Loucy (cell line): ENCODE data around the gene PACRG.

Experiments
- EZH2phosphoT487 ChIP-seq: fragments of 200-600 bp; IDR thresholded peaks from 2 replicates; pipeline ENCODE4 v1.6.1; 2018; ENCODE audit warnings: antibody characterized with exemption, mild to moderate bottlenecking, moderate library complexity, borderline replicate concordance
- TF ChIP-seq, protein P1 (sequence below): fragments of 200-600 bp; sonication (generic); conservative IDR thresholded peaks from 2 replicates; pipeline ENCODE4 v1.5.1; 2014; ENCODE audit warnings: mild to moderate bottlenecking, antibody characterized with exemption, low read length

DNA sequence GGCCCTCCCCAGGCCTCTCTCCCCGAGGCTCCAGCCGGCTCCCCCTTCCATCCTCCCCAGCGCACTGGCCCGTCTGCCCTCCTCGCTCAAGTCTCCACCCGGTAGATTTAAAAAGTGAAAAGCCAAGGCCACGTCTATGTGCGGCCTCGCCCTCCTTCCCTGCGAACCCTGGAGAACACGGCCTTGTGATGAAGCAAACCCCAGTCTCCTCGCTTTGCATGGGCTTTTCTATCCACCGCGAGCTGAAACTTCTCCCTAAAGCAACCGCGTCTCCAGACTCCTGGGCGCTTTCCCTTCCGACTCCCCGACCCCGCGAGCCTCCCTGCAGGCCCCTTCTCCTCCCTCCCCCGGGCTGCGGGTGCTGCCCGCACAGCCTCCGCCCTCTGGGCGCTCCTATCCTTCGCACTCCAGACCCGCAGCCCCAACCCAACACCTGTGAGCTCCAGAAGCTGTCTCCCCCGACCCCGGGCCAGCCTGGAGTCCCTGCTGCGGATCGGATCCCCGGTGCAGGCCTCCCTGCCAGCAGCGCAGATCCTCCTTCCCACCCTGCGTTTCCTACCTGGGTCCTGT lies 421.6 kb downstream of the PACRG start:
- TF ChIP-seq, protein P1, sequence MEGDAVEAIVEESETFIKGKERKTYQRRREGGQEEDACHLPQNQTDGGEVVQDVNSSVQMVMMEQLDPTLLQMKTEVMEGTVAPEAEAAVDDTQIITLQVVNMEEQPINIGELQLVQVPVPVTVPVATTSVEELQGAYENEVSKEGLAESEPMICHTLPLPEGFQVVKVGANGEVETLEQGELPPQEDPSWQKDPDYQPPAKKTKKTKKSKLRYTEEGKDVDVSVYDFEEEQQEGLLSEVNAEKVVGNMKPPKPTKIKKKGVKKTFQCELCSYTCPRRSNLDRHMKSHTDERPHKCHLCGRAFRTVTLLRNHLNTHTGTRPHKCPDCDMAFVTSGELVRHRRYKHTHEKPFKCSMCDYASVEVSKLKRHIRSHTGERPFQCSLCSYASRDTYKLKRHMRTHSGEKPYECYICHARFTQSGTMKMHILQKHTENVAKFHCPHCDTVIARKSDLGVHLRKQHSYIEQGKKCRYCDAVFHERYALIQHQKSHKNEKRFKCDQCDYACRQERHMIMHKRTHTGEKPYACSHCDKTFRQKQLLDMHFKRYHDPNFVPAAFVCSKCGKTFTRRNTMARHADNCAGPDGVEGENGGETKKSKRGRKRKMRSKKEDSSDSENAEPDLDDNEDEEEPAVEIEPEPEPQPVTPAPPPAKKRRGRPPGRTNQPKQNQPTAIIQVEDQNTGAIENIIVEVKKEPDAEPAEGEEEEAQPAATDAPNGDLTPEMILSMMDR = no peak
- TF ChIP-seq EZH2phosphoT487 = no peak
